ENCODE results near the gene CLDN6. TPM values are rescaled to one million over a fixed set of nuclear protein-coding genes. Genes with fewer than 3 reads are reported as not detected.

CLDN6 gene
- total and polyA plus RNA-seq, 2 experiments from 2014 or later: 0.33 TPM; not detected in 1

GRCh38 chr16:2981177-2981898 lies 36.6 kb downstream of the CLDN6 start:
- no peak for DNase-seq
- Histone ChIP-seq H3K27me3 (replicated peaks; ENCODE audit: insufficient read depth) (no peaks in the 10 kb centered on the region), H3F3A (ENCODE audit: insufficient read depth) (no peaks in the 10 kb centered on the region), H3K27ac (no peak overlapping the region), H3K4me3 (peak overlapping the region; percentile 82), H3K9me2 (ENCODE audit: insufficient read depth) (no peaks in the 10 kb centered on the region), H4K20me1 (ENCODE audit: insufficient read depth) (no peaks in the 10 kb centered on the region), H3K79me2 (ENCODE audit: insufficient read depth) (no peaks in the 10 kb centered on the region), H3K9me3 (ENCODE audit: low read depth) (no peaks in the 10 kb centered on the region), H3K4me2 (ENCODE audit: unreplicated experiment) (peak overlapping the region; percentile 87), H2AFZ (peak overlapping the region; percentile 88; the same call in 1 of the 2 replicates), H3K9ac (peak overlapping the region; percentile 97), H3K36me3 (ENCODE audit: low read depth) (no peaks in the 10 kb centered on the region), H3K4me1 (ENCODE audit: insufficient read depth) (no peaks in the 10 kb centered on the region)
- in situ Hi-C loops (cut with MboI): no loop called here
- WGBS, 2 experiments (ENCODE audit: low coverage in 1 of 2, low lambda C conversion rate in 2 of 2, missing lambda C conversion rate in 2 of 2): 62 to 65% methylated on average over 33 of the region's 33 CpGs
- TF ChIP-seq EZH2phosphoT487 (IDR thresholded peaks at IDR 0.05; ENCODE audit: insufficient read depth, low read depth) (no peak), EZH2 (IDR thresholded peaks at IDR 0.05; ENCODE audit: insufficient read depth, poor library complexity, severe bottlenecking) (no peak)

- Histone ChIP-seq H4K20me1 (ENCODE audit: insufficient read depth) (no peaks in the 10 kb centered on the region), H3K9me2 (ENCODE audit: insufficient read depth) (no peaks in the 10 kb centered on the region), H2AFZ (peak within 1 kb of the TSS; percentile 88), H3K9me3 (ENCODE audit: low read depth) (no peaks in the 10 kb centered on the region), H3K4me2 (ENCODE audit: unreplicated experiment) (peak within 1 kb of the TSS; percentile 87), H3K27me3 (replicated peaks; ENCODE audit: insufficient read depth) (no peaks in the 10 kb centered on the region), H3K4me3 (peak within 1 kb of the TSS; percentile 82), H3K36me3 (ENCODE audit: low read depth) (no peaks in the 10 kb centered on the region), H3K9ac (peak within 1 kb of the TSS; percentile 97), H3K4me1 (ENCODE audit: insufficient read depth) (no peaks in the 10 kb centered on the region), H3F3A (ENCODE audit: insufficient read depth) (no peaks in the 10 kb centered on the region), H3K79me2 (ENCODE audit: insufficient read depth) (no peaks in the 10 kb centered on the region), H3K27ac (peak within 1 kb of the TSS; percentile 57)
- peak; percentile 97 for DNase-seq
- no peak for TF ChIP-seq EZH2phosphoT487 (IDR thresholded peaks at IDR 0.05; ENCODE audit: insufficient read depth, low read depth)
- TF ChIP-seq EZH2 (IDR thresholded peaks at IDR 0.05; ENCODE audit: insufficient read depth, poor library complexity, severe bottlenecking): no peak
- in situ Hi-C loops (cut with MboI): no loop called here
- WGBS, 2 experiments (ENCODE audit: low coverage in 1 of 2, low lambda C conversion rate in 2 of 2, missing lambda C conversion rate in 2 of 2): 8 to 12% methylated on average over 49 to 72 of the region's 91 CpGs
These were observed 37.5 kb downstream of the CLDN6 start, which contains the start of gene PKMYT1 for GRCh38 chr16:2980227-2981176. PKMYT1 (minus strand) TSS chr16:2980446; CDS start chr16:2979657, 789 bp downstream.

- DNase-seq: peak; percentile 50
- peak overlapping the region; percentile 82 for H3K4me3 ChIP-seq
- no peaks in the 10 kb centered on the region for H3K27me3 ChIP-seq (replicated peaks; ENCODE audit: insufficient read depth)
- H3K9me2 ChIP-seq (ENCODE audit: insufficient read depth): no peaks in the 10 kb centered on the region
- 2 to 3% methylated on average over 24 to 43 of the region's 43 CpGs for WGBS, 2 experiments (ENCODE audit: low coverage in 1 of 2, low lambda C conversion rate in 2 of 2, missing lambda C conversion rate in 2 of 2)
- in situ Hi-C loops (cut with MboI): no loop called here
- H4K20me1 ChIP-seq (ENCODE audit: insufficient read depth): no peaks in the 10 kb centered on the region
- H3K36me3 ChIP-seq (ENCODE audit: low read depth): no peaks in the 10 kb centered on the region
- H3F3A ChIP-seq (ENCODE audit: insufficient read depth): no peaks in the 10 kb centered on the region
- H3K9me3 ChIP-seq (ENCODE audit: low read depth): no peaks in the 10 kb centered on the region
- peak overlapping the region; percentile 97 for H3K9ac ChIP-seq
- no peaks in the 10 kb centered on the region for H3K4me1 ChIP-seq (ENCODE audit: insufficient read depth)
- TF ChIP-seq EZH2 (IDR thresholded peaks at IDR 0.05; ENCODE audit: insufficient read depth, poor library complexity, severe bottlenecking): no peak
- no peak for TF ChIP-seq EZH2phosphoT487 (IDR thresholded peaks at IDR 0.05; ENCODE audit: insufficient read depth, low read depth)
- H3K4me2 ChIP-seq (ENCODE audit: unreplicated experiment): peak overlapping the region; percentile 87
- no peak overlapping the region for H3K27ac ChIP-seq
- H3K79me2 ChIP-seq (ENCODE audit: insufficient read depth): no peaks in the 10 kb centered on the region
- H2AFZ ChIP-seq: peak overlapping the region; percentile 88
These were observed 38.2 kb downstream of the CLDN6 start for GRCh38 chr16:2979669-2980226.

GRCh38 chr16:2977440-2977839 lies 40.5 kb downstream of the CLDN6 start:
- in situ Hi-C loops (cut with MboI): no loop called here
- WGBS, 2 experiments (ENCODE audit: low coverage in 1 of 2, low lambda C conversion rate in 2 of 2, missing lambda C conversion rate in 2 of 2): 76 to 79% methylated on average over 6 of the region's 6 CpGs
- no peaks in the 10 kb centered on the region for H3K4me1 ChIP-seq (ENCODE audit: insufficient read depth)
- H3K79me2 ChIP-seq (ENCODE audit: insufficient read depth): no peaks in the 10 kb centered on the region
- no peak overlapping the region for H3K27ac ChIP-seq
- no peak for TF ChIP-seq EZH2phosphoT487 (IDR thresholded peaks at IDR 0.05; ENCODE audit: insufficient read depth, low read depth)
- no peak for TF ChIP-seq EZH2 (IDR thresholded peaks at IDR 0.05; ENCODE audit: insufficient read depth, poor library complexity, severe bottlenecking)
- H3K4me3 ChIP-seq: no peak overlapping the region
- no peaks in the 10 kb centered on the region for H3K9me3 ChIP-seq (ENCODE audit: low read depth)
- no peak overlapping the region for H2AFZ ChIP-seq
- H4K20me1 ChIP-seq (ENCODE audit: insufficient read depth): no peaks in the 10 kb centered on the region
- no peak overlapping the region for H3K4me2 ChIP-seq (ENCODE audit: unreplicated experiment)
- H3K27me3 ChIP-seq (replicated peaks; ENCODE audit: insufficient read depth): no peaks in the 10 kb centered on the region
- H3K9me2 ChIP-seq (ENCODE audit: insufficient read depth): no peaks in the 10 kb centered on the region
- no peak overlapping the region for H3K9ac ChIP-seq
- H3K36me3 ChIP-seq (ENCODE audit: low read depth): no peaks in the 10 kb centered on the region
- no peaks in the 10 kb centered on the region for H3F3A ChIP-seq (ENCODE audit: insufficient read depth)
- no peak for DNase-seq
